H9 (cell line): ENCODE results near the gene MYOM1. TPM values are rescaled to one million over a fixed set of nuclear protein-coding genes. Genes with fewer than 3 reads are reported as not detected.

ENCODE experiments used
- DNase-seq: peaks from one replicate; pipeline ENCODE4 v3.0.0-alpha.2; 2017
- H2AFZ ChIP-seq: one replicate; pipeline ENCODE4 v1.6.1; 2013; ENCODE audit warnings: mild to moderate bottlenecking, low read length, control low read depth, moderate library complexity
- H2AK5ac ChIP-seq: 2 replicates; pipeline ENCODE4 v1.6.1; 2013; ENCODE audit warnings: low read length, control low read depth, mixed read lengths; ENCODE audit not compliant: insufficient read length
- H2BK120ac ChIP-seq: one replicate; pipeline ENCODE4 v1.6.1; 2013; ENCODE audit warnings: low read depth, mild to moderate bottlenecking, low read length, control low read depth, inconsistent platforms; ENCODE audit not compliant: poor library complexity, severe bottlenecking
- H2BK12ac ChIP-seq: 2 replicates; pipeline ENCODE4 v1.6.1; 2013; ENCODE audit warnings: low read length, control low read depth, mixed read lengths, low read depth; ENCODE audit not compliant: insufficient read length
- H2BK15ac ChIP-seq: 2 replicates; pipeline ENCODE4 v1.6.1; 2013; ENCODE audit warnings: low read depth, low read length, control low read depth
- H2BK20ac ChIP-seq: one replicate; pipeline ENCODE4 v1.6.1; 2013; ENCODE audit warnings: low read depth, mild to moderate bottlenecking, low read length, control low read depth, inconsistent platforms; ENCODE audit not compliant: poor library complexity, severe bottlenecking
- H2BK5ac ChIP-seq: 2 replicates; pipeline ENCODE4 v1.6.1; 2013; ENCODE audit warnings: low read length, control low read depth, mixed read lengths; ENCODE audit not compliant: insufficient read length
- H3K14ac ChIP-seq: 2 replicates; pipeline ENCODE4 v1.6.1; 2013; ENCODE audit warnings: low read length, control low read depth; ENCODE audit not compliant: insufficient read depth
- H3K18ac ChIP-seq: 2 replicates; pipeline ENCODE4 v1.6.1; 2013; ENCODE audit warnings: low read depth, mild to moderate bottlenecking, mixed read lengths, low read length, control low read depth; ENCODE audit not compliant: insufficient read length
- H3K23ac ChIP-seq: 2 replicates; pipeline ENCODE4 v1.6.1; 2013; ENCODE audit warnings: low read length, control low read depth, mixed read lengths, low read depth; ENCODE audit not compliant: insufficient read length
- H3K23me2 ChIP-seq: 2 replicates; pipeline ENCODE4 v1.6.1; 2013; ENCODE audit warnings: low read depth, mild to moderate bottlenecking, mixed read lengths, low read length, control low read depth; ENCODE audit not compliant: insufficient read length, poor library complexity, severe bottlenecking
- H3K27ac ChIP-seq: 2 replicates; pipeline ENCODE4 v1.5.1; 2013; ENCODE audit warnings: low read length, control low read depth, mixed read lengths, low read depth; ENCODE audit not compliant: insufficient read length
- H3K27me3 ChIP-seq: 2 replicates; pipeline ENCODE4 v1.6.1; 2013; ENCODE audit warnings: low read length, control low read depth, inconsistent platforms; ENCODE audit not compliant: insufficient read depth
- H3K4ac ChIP-seq: 2 replicates; pipeline ENCODE4 v1.6.1; 2013; ENCODE audit warnings: low read depth, mild to moderate bottlenecking, control low read depth, inconsistent platforms, low read length, moderate library complexity
- H3K4me1 ChIP-seq: 2 replicates; pipeline ENCODE4 v1.6.1; 2013; ENCODE audit warnings: low read length, control low read depth, inconsistent platforms; ENCODE audit not compliant: insufficient read depth
- H3K4me2 ChIP-seq: 2 replicates; pipeline ENCODE4 v1.6.1; 2013; ENCODE audit warnings: low read length, control low read depth, mixed read lengths; ENCODE audit not compliant: insufficient read length, insufficient read depth
- H3K56ac ChIP-seq: 2 replicates; pipeline ENCODE4 v1.6.1; 2013; ENCODE audit warnings: low read depth, mild to moderate bottlenecking, mixed read lengths, low read length, control low read depth; ENCODE audit not compliant: insufficient read length
- H3K79me1 ChIP-seq: 2 replicates; pipeline ENCODE4 v1.6.1; 2013; ENCODE audit warnings: low read depth, mild to moderate bottlenecking, moderate library complexity, low read length, control low read depth, inconsistent platforms; ENCODE audit not compliant: insufficient read depth, poor library complexity, severe bottlenecking
- H3K79me2 ChIP-seq: 2 replicates; pipeline ENCODE4 v1.6.1; 2013; ENCODE audit warnings: low read length, control low read depth, inconsistent platforms; ENCODE audit not compliant: insufficient read depth
- H3K9ac ChIP-seq: 2 replicates; pipeline ENCODE4 v1.6.1; 2013; ENCODE audit warnings: low read length, control low read depth, mixed read lengths; ENCODE audit not compliant: insufficient read length; ENCODE audit errors: extremely low read depth
- H3K9me3 ChIP-seq: one replicate; pipeline ENCODE4 v1.6.1; 2013; ENCODE audit warnings: low read depth, low read length, inconsistent platforms; ENCODE audit not compliant: control insufficient read depth
- H3T11ph ChIP-seq: one replicate; pipeline ENCODE4 v1.6.1; 2013; ENCODE audit warnings: mild to moderate bottlenecking, low read length, control low read depth, inconsistent platforms
- H4K20me1 ChIP-seq: one replicate; pipeline ENCODE4 v1.6.1; 2013; ENCODE audit not compliant: control insufficient read depth, insufficient read length, insufficient read depth
- H4K5ac ChIP-seq: 2 replicates; pipeline ENCODE4 v1.6.1; 2013; ENCODE audit warnings: low read depth, mild to moderate bottlenecking, mixed read lengths, low read length, control low read depth; ENCODE audit not compliant: insufficient read length
- H4K8ac ChIP-seq: replicated peaks from 2 replicates; pipeline ENCODE4 v1.6.1; 2013; ENCODE audit warnings: low read length, control low read depth, mixed read lengths, low read depth; ENCODE audit not compliant: insufficient read length
- H4K91ac ChIP-seq: 2 replicates; pipeline ENCODE4 v1.6.1; 2013; ENCODE audit warnings: low read depth, mild to moderate bottlenecking, moderate library complexity, mixed read lengths, low read length, control low read depth; ENCODE audit not compliant: insufficient read length
- H3K27ac Mint-ChIP-seq, 3 experiments: 2 replicates in 2 of 3; 3 replicates in 1 of 3; pipeline ENCODE4 v1.8.0; 2020 to 2021; ENCODE audit warnings: mixed read lengths in 3 of 3, mild to moderate bottlenecking in 1 of 3, moderate library complexity in 1 of 3
- H3K27me3 Mint-ChIP-seq: 2 replicates; pipeline ENCODE4 v1.8.0; 2021; ENCODE audit warnings: low read depth, mild to moderate bottlenecking, moderate library complexity, mixed read lengths
- H3K36me3 Mint-ChIP-seq, 3 experiments: 2 replicates in 2 of 3; 3 replicates in 1 of 3; pipeline ENCODE4 v1.8.0; 2020 to 2021; ENCODE audit warnings: low read depth in 3 of 3, mixed read lengths in 3 of 3; ENCODE audit not compliant: insufficient read depth in 1 of 3
- H3K4me1 Mint-ChIP-seq, 2 experiments: 2 replicates each; pipeline ENCODE4 v1.8.0; 2020; ENCODE audit warnings: mixed read lengths in 2 of 2
- H3K4me3 Mint-ChIP-seq, 2 experiments: 2 replicates in 1 of 2; 3 replicates in 1 of 2; pipeline ENCODE4 v1.8.0; 2020 to 2021; ENCODE audit warnings: mild to moderate bottlenecking in 2 of 2, mixed read lengths in 2 of 2, moderate library complexity in 1 of 2
- H3K9me3 Mint-ChIP-seq, 2 experiments: 2 replicates in 1 of 2; 3 replicates in 1 of 2; pipeline ENCODE4 v1.8.0; 2020; ENCODE audit warnings: mild to moderate bottlenecking in 2 of 2, mixed read lengths in 2 of 2, moderate library complexity in 1 of 2
- WGBS: extraction: QIAGEN DNeasy Blood & Tissue Kit; methylation state at CpG from one replicate; pipeline ENCODE4 v1.1.7; 2013; ENCODE audit warnings: missing lambda C conversion rate, low lambda C conversion rate, mixed read lengths; ENCODE audit not compliant: insufficient read length; ENCODE audit errors: extremely low coverage; 5-methylcytosine and 5-hydroxymethylcytosine counted together
- total RNA-seq: library from RNA; stranded (reverse); gene quantifications from 2 replicates; pipeline ENCODE4 v1.2.1, GENCODE V29; 2021
- TF ChIP-seq, protein P1 (sequence below): fragments of 200-600 bp; sonication (generic); conservative IDR thresholded peaks from 3 replicates; pipeline ENCODE4 v1.8.0; 2021; ENCODE audit warnings: antibody characterized with exemption, mild to moderate bottlenecking

Gene MYOM1
- total RNA-seq, 1 experiment from 2014 or later: 0.17 TPM

DNA sequence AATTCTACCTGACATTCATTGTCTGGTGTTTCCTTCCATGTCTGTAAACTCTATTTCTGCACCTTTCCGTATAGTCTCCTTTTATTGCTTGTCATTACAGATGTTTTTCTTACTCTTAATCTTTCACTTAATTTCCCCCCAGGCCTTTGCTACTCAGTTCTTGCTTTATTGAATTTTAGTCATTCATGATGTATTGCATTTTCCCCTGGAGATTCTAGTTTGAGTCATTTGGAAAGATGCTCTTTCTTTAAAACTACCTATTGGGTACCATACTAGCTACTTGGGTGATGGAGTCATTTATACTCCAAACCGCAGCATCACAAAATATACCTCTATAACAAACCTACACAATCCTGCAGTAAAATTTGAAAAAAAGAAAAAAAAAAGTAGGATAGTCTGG lies 179.6 kb downstream of the MYOM1 start:
- Mint-ChIP-seq H3K27me3 (no peaks in the 10 kb centered on the region; the same call in 1 of the 2 replicates), H3K4me1 (peaks cover 19 to 21% of the 10 kb centered on the region in 2 experiments), H3K4me3 (no peak overlapping the region), H3K9me3 (no peaks in the 10 kb centered on the region), H3K36me3 (no peaks in the 10 kb centered on the region), H3K27ac (0 out of 7 replicates have a peak overlapping the region, but pooled peaks of 1 of the 3 experiments have one; percentile 7)
- H4K5ac ChIP-seq: no peak overlapping the region
- H3K14ac ChIP-seq: no peak overlapping the region
- no peak overlapping the region for H3K4ac ChIP-seq
- H3K79me2 ChIP-seq: no peaks in the 10 kb centered on the region
- H2BK12ac ChIP-seq: no peak overlapping the region
- H2AK5ac ChIP-seq: no peak overlapping the region
- DNase-seq: no peak
- H4K8ac ChIP-seq: no peak overlapping the region
- H3K27me3 ChIP-seq: no peaks in the 10 kb centered on the region
- H3K79me1 ChIP-seq: no peaks in the 10 kb centered on the region
- no peak overlapping the region for H3K23ac ChIP-seq
- no peak overlapping the region for H3K9ac ChIP-seq
- H3K56ac ChIP-seq: no peak overlapping the region
- H4K91ac ChIP-seq: no peak overlapping the region
- no peak overlapping the region for H3K27ac ChIP-seq
- no peaks in the 10 kb centered on the region for H4K20me1 ChIP-seq
- WGBS: no CpG with 5 or more reads among the region's 2 CpGs
- no peak overlapping the region for H2BK15ac ChIP-seq
- no peaks in the 10 kb centered on the region for H3K9me3 ChIP-seq
- H2BK120ac ChIP-seq: no peak overlapping the region
- TF ChIP-seq, protein P1, sequence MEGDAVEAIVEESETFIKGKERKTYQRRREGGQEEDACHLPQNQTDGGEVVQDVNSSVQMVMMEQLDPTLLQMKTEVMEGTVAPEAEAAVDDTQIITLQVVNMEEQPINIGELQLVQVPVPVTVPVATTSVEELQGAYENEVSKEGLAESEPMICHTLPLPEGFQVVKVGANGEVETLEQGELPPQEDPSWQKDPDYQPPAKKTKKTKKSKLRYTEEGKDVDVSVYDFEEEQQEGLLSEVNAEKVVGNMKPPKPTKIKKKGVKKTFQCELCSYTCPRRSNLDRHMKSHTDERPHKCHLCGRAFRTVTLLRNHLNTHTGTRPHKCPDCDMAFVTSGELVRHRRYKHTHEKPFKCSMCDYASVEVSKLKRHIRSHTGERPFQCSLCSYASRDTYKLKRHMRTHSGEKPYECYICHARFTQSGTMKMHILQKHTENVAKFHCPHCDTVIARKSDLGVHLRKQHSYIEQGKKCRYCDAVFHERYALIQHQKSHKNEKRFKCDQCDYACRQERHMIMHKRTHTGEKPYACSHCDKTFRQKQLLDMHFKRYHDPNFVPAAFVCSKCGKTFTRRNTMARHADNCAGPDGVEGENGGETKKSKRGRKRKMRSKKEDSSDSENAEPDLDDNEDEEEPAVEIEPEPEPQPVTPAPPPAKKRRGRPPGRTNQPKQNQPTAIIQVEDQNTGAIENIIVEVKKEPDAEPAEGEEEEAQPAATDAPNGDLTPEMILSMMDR: no peak
- H3K18ac ChIP-seq: no peak overlapping the region
- no peaks in the 10 kb centered on the region for H3K4me1 ChIP-seq
- no peak overlapping the region for H3T11ph ChIP-seq
- H2AFZ ChIP-seq: no peak overlapping the region
- no peak overlapping the region for H2BK5ac ChIP-seq
- H3K23me2 ChIP-seq: no peaks in the 10 kb centered on the region
- no peak overlapping the region for H3K4me2 ChIP-seq
- H2BK20ac ChIP-seq: no peak overlapping the region
